SK-N-MC (cell line): Measurements from ENCODE around the gene SLC12A8.

Source experiments
- EZH2 ChIP-seq: fragments of 200-600 bp; sonication (generic); IDR thresholded peaks from one replicate; pipeline ENCODE4 v1.6.1; 2017; ENCODE audit warnings: antibody characterized with exemption
- FOXP2 ChIP-seq: optimal IDR thresholded peaks from 2 replicates; pipeline ENCODE3; 2011; ENCODE audit warnings: mild to moderate bottlenecking, moderate library complexity; ENCODE audit not compliant: insufficient read depth; ENCODE audit errors: extremely low read length, control extremely low read depth
- POLR2AphosphoS5 ChIP-seq: IDR thresholded peaks from 2 replicates; pipeline ENCODE4 v1.6.1; 2012; ENCODE audit warnings: mild to moderate bottlenecking, low read depth, low read length, borderline replicate concordance

GRCh38 chr3:125234831-125235230 lies 22.3 kb upstream of the SLC12A8 start:
- TF ChIP-seq EZH2 (no peak), POLR2AphosphoS5 (no peak), FOXP2 (no peak)
